ENCODE measurements around the gene RELCH. TPM values are rescaled to one million over a fixed set of nuclear protein-coding genes. Genes with fewer than 3 reads are reported as not detected.

Gene RELCH
- total RNA-seq, 1 donor from 2014 or later: 33.6 TPM

DNA sequence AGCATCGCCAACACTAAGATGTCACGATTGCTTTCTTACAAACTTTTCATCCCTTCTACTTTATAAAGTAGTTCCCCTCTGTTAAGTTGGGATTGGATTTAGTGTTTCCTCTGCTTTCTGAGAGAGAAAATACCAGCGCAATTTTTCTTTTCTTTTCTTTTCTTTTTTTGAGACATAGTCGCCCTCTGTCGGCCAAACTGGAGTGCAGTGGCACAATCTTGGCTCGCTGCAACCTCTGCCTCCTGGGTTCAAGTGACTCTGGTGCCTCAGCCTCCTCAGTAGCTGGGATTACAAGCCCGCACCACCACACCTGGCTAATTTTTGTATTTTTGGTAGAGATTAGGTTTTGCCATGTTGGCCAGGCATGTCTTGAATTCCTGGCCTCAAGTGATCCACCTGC lies 9.0 kb downstream of the RELCH start:
- Mint-ChIP-seq H3K4me3 (no peak overlapping the region), H3K36me3 (peaks cover 13% of the 10 kb centered on the region), H3K27me3 (ENCODE audit: low read depth) (no peaks in the 10 kb centered on the region), H3K4me1 (peaks cover 2% of the 10 kb centered on the region), H3K9me3 (peaks cover 10% of the 10 kb centered on the region), H3K27ac (no peak overlapping the region)
- DNase-seq (ENCODE audit: low spot score in 2 of 2, unreplicated experiment in 2 of 2): no peak
- TF ChIP-seq CTCF (IDR thresholded peaks at IDR 0.05; ENCODE audit: unreplicated experiment): peak; percentile 20

- H3K36me3 Mint-ChIP-seq: peaks cover 10% of the 10 kb centered on the region
- no peak for DNase-seq (ENCODE audit: low spot score in 2 of 2, unreplicated experiment in 2 of 2)
- no peak for TF ChIP-seq CTCF (IDR thresholded peaks at IDR 0.05; ENCODE audit: unreplicated experiment)
- no peak overlapping the region for H3K4me3 Mint-ChIP-seq
- no peaks in the 10 kb centered on the region for H3K27me3 Mint-ChIP-seq (ENCODE audit: low read depth)
- no peak overlapping the region for H3K27ac Mint-ChIP-seq
- H3K4me1 Mint-ChIP-seq: peaks cover 4% of the 10 kb centered on the region
- peaks cover 8% of the 10 kb centered on the region for H3K9me3 Mint-ChIP-seq
These were observed 9.9 kb downstream of the RELCH start for GRCh38 chr18:62196980-62197379.

- Mint-ChIP-seq H3K4me1 (peaks cover 12% of the 10 kb centered on the region), H3K9me3 (no peaks in the 10 kb centered on the region), H3K4me3 (no peak overlapping the region), H3K36me3 (peaks cover 2% of the 10 kb centered on the region), H3K27me3 (ENCODE audit: low read depth) (no peaks in the 10 kb centered on the region), H3K27ac (no peak overlapping the region)
- TF ChIP-seq CTCF (IDR thresholded peaks at IDR 0.05; ENCODE audit: unreplicated experiment): no peak
- DNase-seq (ENCODE audit: low spot score in 2 of 2, unreplicated experiment in 2 of 2): no peak
These were observed 11.2 kb downstream of the RELCH start for GRCh38 chr18:62198259-62198658.

DNA sequence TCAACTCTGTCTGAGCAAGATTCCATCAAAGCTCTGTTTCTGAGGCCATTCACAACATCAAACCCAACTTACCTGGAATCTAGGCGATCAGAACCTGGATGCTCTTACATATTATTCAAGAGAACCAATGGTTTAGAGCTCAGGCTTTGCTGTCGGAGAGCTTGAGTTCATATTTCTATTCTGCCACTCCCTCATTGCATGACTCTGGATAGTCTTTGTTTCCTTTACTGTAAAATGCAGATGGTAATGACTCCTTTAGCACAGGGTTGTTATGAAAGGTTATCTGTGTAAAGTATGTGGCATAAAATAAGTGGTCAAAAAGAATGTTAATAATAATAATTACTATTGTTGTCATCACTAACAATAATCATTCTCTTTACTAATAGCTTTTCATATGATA lies 12.6 kb downstream of the RELCH start:
- Mint-ChIP-seq H3K9me3 (no peaks in the 10 kb centered on the region), H3K36me3 (peaks cover 2% of the 10 kb centered on the region), H3K27ac (no peak overlapping the region), H3K4me1 (peaks cover 12% of the 10 kb centered on the region), H3K27me3 (ENCODE audit: low read depth) (no peaks in the 10 kb centered on the region), H3K4me3 (no peak overlapping the region)
- TF ChIP-seq CTCF (IDR thresholded peaks at IDR 0.05; ENCODE audit: unreplicated experiment): no peak
- no peak for DNase-seq (ENCODE audit: low spot score in 2 of 2, unreplicated experiment in 2 of 2)

DNA sequence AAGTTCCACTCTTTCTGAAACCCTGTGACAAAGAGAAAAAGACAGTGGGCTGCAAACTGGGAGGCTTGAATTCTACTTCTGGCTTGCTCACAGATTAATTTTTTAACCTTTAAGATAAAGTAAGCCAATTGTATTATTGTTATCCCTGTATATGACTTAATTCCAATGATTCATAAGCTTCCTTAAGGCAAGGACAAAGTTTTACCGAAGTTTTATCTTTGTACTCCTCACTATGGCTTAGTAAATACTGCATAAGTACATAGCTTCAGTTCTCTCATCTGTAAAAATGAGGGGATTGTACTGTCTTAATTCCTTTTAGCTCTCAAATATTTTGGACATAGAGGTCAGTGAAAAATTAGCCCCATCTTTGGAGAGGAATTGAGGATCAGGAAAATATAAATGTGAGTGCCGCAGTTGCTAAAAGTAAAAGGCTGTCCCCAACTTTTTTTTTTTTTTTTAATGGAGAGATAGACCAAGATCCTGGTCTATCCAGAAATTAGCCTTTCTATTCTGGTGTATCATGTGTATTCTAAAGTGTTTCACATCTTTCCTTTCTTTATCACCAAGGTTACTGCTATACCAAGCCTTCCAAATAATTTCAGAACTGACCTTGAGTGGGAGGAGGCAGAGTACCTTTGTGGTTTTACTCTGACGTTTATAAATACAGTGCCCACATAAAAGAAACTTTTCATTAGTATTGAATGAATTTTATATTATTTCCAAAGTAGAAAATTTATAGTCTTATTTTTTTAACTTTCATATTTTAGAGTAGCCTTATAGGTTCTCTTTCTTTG lies 13.3 kb downstream of the RELCH start:
- DNase-seq (ENCODE audit: low spot score in 2 of 2, unreplicated experiment in 2 of 2): no peak
- no peak overlapping the region for H3K27ac Mint-ChIP-seq

More for the DNA sequence above, 13.3 kb downstream of the RELCH start:
- no peak for TF ChIP-seq CTCF (IDR thresholded peaks at IDR 0.05; ENCODE audit: unreplicated experiment)
- Mint-ChIP-seq H3K4me3 (no peak overlapping the region), H3K4me1 (peaks cover 12% of the 10 kb centered on the region), H3K36me3 (peaks cover 2% of the 10 kb centered on the region), H3K27me3 (ENCODE audit: low read depth) (no peaks in the 10 kb centered on the region), H3K9me3 (no peaks in the 10 kb centered on the region)
